Body of pancreas (tissue), 4 donors: ENCODE data around the gene FAM47E.

Experiments used
- POLR2A ChIP-seq, 3 donors: fragments of 450-650 bp; IDR thresholded peaks; one replicate each; pipeline ENCODE4 v1.6.1; 2016; ENCODE audit warnings: antibody characterized with exemption in 3 of 3, mild to moderate bottlenecking in 2 of 3
- TF ChIP-seq, protein P1 (sequence below), 7 experiments: fragments of 450-650 bp in 4 of 7; fragments of 200-600 bp in 3 of 7; sonication (generic) in 3 of 7; IDR thresholded peaks; one replicate each; pipeline ENCODE4 v1.5.1; 2016 to 2019; ENCODE audit warnings: antibody characterized with exemption in 7 of 7

DNA sequence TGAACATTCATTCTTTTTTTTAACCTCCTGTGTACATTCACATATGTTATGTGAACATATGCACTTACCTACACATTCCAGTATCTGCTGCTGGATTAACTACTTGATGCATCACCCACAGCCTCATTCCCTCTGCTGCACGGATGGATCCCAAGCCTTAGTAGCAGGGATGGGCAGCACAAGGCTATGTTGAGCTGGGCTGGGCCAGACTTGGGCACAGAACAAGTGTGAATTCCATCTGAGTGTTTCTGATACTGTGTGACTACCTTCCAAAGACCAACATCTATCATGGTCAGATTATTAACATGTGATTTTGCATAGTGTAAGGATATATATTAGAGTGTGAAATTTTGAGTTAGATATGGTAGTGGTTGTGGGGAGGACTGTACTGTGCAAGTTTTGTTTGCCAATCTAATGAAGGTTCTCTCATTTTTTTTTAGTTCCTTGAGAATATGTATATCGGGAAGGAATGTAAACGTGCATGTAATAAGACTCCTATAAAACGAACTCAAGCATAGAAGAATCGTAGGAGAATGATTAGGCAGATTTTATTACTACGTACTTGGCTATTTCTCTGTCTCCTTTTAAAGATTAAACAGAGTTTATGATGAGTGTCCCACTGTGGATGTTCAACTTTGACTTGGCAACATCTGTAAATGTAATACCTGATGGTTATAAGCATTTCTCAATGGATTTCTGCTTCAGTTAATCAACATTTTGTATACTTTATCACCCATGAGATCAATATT is 31.6 kb downstream of the FAM47E start:
- TF ChIP-seq, protein P1, sequence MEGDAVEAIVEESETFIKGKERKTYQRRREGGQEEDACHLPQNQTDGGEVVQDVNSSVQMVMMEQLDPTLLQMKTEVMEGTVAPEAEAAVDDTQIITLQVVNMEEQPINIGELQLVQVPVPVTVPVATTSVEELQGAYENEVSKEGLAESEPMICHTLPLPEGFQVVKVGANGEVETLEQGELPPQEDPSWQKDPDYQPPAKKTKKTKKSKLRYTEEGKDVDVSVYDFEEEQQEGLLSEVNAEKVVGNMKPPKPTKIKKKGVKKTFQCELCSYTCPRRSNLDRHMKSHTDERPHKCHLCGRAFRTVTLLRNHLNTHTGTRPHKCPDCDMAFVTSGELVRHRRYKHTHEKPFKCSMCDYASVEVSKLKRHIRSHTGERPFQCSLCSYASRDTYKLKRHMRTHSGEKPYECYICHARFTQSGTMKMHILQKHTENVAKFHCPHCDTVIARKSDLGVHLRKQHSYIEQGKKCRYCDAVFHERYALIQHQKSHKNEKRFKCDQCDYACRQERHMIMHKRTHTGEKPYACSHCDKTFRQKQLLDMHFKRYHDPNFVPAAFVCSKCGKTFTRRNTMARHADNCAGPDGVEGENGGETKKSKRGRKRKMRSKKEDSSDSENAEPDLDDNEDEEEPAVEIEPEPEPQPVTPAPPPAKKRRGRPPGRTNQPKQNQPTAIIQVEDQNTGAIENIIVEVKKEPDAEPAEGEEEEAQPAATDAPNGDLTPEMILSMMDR (IDR thresholded peaks at IDR 0.05): no peak
- TF ChIP-seq POLR2A (IDR thresholded peaks at IDR 0.05): no peak
